ENCODE data around the gene SLC6A19. TPM values are rescaled to one million over a fixed set of nuclear protein-coding genes. Genes with fewer than 3 reads are reported as not detected.

The SLC6A19 gene
- polyA plus RNA-seq, 3 donors: 0.07 TPM; not detected in 1

DNA sequence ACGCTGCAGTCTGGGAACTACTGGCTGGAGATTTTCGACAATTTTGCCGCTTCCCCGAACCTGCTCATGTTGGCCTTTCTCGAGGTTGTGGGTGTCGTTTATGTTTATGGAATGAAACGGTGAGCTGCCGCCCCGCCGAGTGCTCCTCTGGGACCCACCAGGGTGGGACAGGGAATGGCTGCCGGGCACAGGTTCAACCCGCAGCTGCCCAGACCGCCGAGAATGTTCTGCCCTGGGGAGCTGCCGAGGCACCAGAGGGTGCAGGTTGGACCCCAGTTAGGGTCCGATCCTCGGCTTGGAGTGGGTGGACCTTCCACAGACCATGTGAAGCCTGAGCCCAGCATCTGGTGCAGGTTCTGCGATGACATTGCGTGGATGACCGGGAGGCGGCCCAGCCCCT lies 42.9 kb downstream of the SLC6A19 start:
- 63 to 70% (median 64%) methylated on average over 20 to 21 of the region's 21 CpGs for WGBS, 3 donors
- H3K27ac ChIP-seq (ENCODE audit: low read depth, low read length): no peak overlapping the region

DNA sequence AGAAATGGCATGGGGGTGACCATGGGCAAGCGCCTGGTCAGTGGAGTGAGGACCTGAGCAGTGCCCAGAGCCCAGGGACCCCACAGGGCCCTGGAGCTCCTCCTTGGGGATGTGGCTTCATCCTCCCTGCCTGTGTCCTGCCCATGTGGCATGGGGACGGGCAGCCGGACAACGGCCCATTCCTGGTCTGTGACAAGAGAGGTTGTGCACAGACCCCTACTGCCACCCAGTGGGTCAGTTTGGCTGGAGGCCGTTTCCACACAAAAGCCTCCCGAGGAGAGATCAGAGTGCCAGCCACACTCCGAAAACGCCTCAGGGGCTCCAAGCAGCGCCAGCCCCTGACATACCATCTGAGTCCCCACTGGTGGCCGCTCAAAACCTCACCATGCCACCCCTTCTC lies 43.6 kb downstream of the SLC6A19 start:
- no peak overlapping the region for H3K27ac ChIP-seq (ENCODE audit: low read depth, low read length)
- WGBS, 3 donors: 44 to 62% (median 61%) methylated on average over 10 of the region's 10 CpGs

DNA sequence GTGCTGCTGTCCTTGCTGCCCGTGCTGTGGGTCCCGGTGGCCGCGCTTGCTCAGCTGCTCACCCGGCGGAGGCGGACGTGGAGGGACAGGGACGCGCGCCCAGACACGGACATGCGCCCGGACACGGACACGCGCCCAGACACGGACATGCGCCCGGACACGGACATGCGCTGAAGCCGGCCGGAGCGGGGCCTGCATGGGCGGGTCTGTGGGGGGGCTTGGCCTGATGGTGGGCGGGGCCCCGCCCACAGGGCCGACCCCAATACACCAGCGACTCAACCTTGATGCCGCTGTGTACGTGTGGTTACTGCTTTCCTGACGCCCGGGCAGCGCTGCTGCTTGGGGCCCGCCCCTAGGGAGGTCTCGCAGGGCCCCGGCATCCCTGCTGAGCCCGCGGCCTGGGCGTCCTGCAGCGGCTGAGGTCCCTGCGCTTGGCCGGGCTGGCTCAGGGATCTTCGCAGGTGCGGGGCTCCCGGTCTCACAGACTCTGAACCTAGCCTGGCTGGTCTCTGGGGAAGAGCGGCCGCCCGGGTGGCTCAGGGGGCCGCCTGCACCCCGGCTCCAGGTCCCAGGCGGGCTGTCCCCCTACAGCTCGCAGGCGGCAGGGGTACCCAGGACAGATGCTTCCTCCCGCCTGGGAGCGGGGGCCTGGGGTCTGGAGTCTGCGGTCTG lies 44.6 kb downstream of the SLC6A19 start:
- 32 to 45% (median 33%) methylated on average over 49 to 58 of the region's 58 CpGs for WGBS, 3 donors
- no peak overlapping the region for H3K27ac ChIP-seq (ENCODE audit: low read depth, low read length)

DNA sequence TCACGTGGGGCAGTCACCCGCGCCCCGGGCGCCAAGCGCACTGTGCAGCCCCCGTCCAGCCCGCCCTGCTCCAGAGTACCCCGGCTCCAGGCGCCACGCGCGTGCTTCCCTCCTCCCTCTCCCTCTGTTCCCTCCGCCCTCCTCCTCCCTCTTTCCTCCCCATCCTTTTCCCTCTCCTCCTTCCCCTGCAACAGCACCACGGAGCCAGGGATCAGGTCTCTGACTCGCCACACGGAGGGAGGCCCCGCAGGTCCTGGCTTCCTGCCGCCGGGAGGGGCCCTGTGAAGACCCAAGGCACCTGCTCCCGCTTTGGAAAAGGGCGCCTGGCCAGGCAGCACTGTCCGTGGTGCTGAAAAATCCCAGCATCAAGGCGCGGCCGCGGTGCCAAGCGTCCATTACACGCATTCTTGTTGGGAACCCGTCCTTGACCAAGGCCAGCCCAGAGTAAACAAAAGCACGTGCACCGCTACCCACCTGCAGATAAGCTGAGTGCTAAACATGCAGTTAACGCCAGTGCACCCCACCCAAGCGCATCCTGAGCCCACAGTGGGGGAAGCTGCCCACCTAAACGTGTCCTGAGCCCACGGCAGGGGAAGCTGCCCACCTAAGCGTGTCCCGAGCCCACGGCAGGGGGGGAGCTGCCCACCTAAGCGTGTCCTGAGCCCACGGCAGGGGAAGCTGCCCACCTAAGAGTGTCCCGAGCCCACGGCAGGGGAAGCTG lies 45.5 kb downstream of the SLC6A19 start:
- no peak overlapping the region for H3K27ac ChIP-seq (ENCODE audit: low read depth, low read length)
- WGBS, 3 donors: 16 to 22% (median 21%) methylated on average over 43 of the region's 43 CpGs

- WGBS, 3 donors: 73 to 75% (median 73%) methylated on average over 6 of the region's 6 CpGs
- H3K27ac ChIP-seq (ENCODE audit: low read depth, low read length): no peak overlapping the region
Observed at GRCh38 chr5:1247811-1248210, 46.4 kb downstream of the SLC6A19 start.

DNA sequence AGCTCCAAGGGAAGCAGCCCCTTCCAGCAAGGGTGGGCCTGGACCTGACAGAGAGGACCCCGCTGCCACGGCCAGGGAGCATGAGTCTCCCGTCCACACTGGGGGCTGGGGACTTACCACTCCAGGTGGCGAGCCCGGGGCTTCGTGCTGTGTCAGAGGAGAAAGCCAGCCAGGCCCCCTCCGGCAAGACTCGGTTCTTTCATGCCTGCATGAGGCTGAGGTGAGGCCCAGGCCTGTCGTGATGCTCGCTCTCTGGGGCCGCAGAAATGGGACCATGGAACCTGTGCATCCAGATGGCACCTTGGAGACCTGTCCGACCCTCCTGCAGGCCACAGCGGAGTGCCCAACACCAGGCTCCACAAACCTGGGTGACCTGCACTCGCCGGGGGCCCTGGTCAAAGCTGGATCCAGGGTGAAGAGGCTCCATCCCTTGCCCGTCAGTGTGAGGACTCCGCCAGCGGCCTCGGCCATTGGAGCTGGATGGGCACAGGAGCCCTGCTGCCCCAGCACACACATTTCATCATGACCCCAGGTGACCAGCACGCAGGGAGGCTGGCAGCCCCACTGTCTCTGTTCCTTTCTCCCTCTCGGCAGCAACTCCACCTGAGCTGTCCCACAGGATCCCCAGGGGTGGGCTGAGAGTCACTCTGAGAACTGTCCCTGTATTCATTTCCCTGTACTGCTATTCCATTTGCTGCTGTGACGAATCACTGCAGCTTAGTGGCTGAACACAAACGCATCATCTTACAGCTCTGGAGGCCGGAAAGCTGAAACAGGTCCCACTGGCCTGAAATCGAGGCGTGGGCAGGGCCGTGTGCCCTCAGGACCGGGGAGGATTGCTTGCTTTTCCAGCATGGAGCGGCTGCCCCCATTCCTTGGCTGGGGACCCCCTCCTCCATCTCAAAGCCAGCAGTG lies 48.2 kb downstream of the SLC6A19 start:
- WGBS, 3 donors: 67 to 76% (median 76%) methylated on average over 28 to 29 of the region's 29 CpGs

DNA sequence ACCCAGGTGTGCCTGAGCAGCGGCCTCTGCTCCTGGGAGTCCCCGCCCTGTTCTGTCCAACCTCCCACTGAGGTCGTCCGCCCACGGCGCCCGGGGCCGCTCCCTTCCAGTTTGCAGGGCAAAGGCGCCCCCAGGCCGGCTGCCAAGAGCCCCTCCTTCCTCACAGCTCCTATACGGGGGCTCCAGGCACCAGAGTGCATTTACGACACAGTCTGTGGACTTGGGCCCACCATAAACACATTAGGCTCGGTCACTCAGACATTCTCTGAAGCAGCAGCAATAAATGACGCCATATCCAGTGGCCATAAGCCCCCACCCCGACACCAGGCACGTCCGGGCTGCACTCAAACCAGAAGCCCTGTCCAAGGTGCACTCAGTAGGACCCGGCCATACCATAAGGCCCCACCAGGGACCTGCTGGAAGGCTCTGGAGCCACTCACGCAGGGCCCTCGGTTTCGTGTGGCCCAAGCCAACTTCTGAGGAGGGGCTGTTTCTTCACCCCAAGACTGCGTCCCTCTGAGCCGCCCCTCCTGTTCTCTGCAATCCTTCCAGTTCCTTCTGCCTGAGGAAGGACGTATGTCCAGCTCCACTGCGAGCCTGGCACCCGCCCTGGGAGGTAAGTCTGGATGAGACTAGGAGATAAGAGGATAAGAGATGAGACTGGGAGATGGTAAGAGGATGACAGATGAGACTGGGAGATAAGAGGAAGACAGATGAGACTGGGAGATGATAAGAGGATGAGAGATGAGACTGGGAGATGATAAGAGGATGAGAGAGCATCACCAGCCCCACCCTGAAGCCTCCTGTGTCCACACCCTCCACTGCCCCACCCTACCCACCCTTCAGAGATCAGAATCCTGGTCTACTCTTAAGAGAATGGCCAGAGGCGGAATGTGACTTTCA lies 50.5 kb downstream of the SLC6A19 start:
- no peak overlapping the region for H3K27ac ChIP-seq (ENCODE audit: low read depth, low read length)
- 48 to 59% (median 57%) methylated on average over 27 of the region's 27 CpGs for WGBS, 3 donors

More for the DNA sequence above, 48.2 kb downstream of the SLC6A19 start:
- H3K27ac ChIP-seq (ENCODE audit: low read depth, low read length): no peak overlapping the region

GRCh38 chr5:1252681-1253080 lies 51.3 kb downstream of the SLC6A19 start:
- WGBS, 3 donors: 84 to 92% (median 89%) methylated on average over 9 of the region's 9 CpGs
- H3K27ac ChIP-seq (ENCODE audit: low read depth, low read length): no peak overlapping the region

GRCh38 chr5:1253456-1254105 lies 52.2 kb downstream of the SLC6A19 start:
- WGBS, 3 donors: 84% methylated on average over 33 of the region's 33 CpGs
- no peak overlapping the region for H3K27ac ChIP-seq (ENCODE audit: low read depth, low read length)

- WGBS, 3 donors: 85 to 86% (median 86%) methylated on average over 19 of the region's 19 CpGs
Observed at GRCh38 chr5:1254196-1254595, 52.8 kb downstream of the SLC6A19 start.

GRCh38 chr5:1255081-1255561 lies 53.7 kb downstream of the SLC6A19 start:
- no peak overlapping the region for H3K27ac ChIP-seq (ENCODE audit: low read depth, low read length)
- WGBS, 3 donors: 63 to 73% (median 63%) methylated on average over 16 of the region's 16 CpGs

More at GRCh38 chr5:1254196-1254595, 52.8 kb downstream of the SLC6A19 start:
- no peak overlapping the region for H3K27ac ChIP-seq (ENCODE audit: low read depth, low read length)

- 83 to 85% (median 83%) methylated on average over 23 of the region's 23 CpGs for WGBS, 3 donors
- H3K27ac ChIP-seq (ENCODE audit: low read depth, low read length): no peak overlapping the region
Observed at GRCh38 chr5:1256776-1257175, 55.4 kb downstream of the SLC6A19 start.

DNA sequence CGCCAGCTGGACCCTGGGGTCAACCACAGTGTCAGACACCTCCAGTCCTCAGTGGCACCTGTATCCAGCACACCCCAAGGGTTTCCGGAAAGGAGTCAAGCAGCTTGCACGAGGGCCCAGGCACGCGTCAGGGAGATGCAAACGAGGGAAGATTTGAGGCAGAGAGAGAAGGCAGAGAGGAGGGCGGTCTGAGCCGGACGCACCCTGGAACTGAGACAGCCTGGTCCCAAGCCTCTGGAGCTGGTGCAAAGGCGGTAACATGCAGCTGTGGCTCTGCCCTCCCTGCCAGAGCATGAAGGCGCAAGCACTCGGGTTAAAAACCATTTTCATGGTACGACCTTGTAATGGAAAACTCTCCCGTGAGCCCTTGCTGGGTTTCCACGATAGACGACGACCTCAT lies 56.0 kb downstream of the SLC6A19 start:
- H3K27ac ChIP-seq (ENCODE audit: low read depth, low read length): no peak overlapping the region
- WGBS, 3 donors: 79 to 83% (median 82%) methylated on average over 17 of the region's 17 CpGs

GRCh38 chr5:1257841-1258240 lies 56.4 kb downstream of the SLC6A19 start:
- WGBS, 3 donors: 71 to 92% (median 85%) methylated on average over 10 to 13 of the region's 13 CpGs
- no peak overlapping the region for H3K27ac ChIP-seq (ENCODE audit: low read depth, low read length)

- 91 to 94% (median 94%) methylated on average over 23 of the region's 23 CpGs for WGBS, 3 donors
- H3K27ac ChIP-seq (ENCODE audit: low read depth, low read length): no peak overlapping the region
Observed at GRCh38 chr5:1259806-1260480, 58.5 kb downstream of the SLC6A19 start.

GRCh38 chr5:1261643-1262042 lies 60.2 kb downstream of the SLC6A19 start:
- WGBS, 3 donors: 87 to 90% (median 89%) methylated on average over 10 of the region's 10 CpGs
- H3K27ac ChIP-seq (ENCODE audit: low read depth, low read length): no peak overlapping the region

GRCh38 chr5:1262381-1262780 lies 61.0 kb downstream of the SLC6A19 start:
- WGBS, 3 donors: 81 to 88% (median 85%) methylated on average over 1 of the region's 1 CpG
- no peak overlapping the region for H3K27ac ChIP-seq (ENCODE audit: low read depth, low read length)

Data from adipose tissue (tissue), 3 donors.